ENCODE measurements around the gene MED17. TPM values are rescaled to one million over a fixed set of nuclear protein-coding genes. Genes with fewer than 3 reads are reported as not detected.

MED17 gene
- total RNA-seq, 3 donors from 2014 or later, result 22.3 to 33.8 (median 29.6) TPM

DNA sequence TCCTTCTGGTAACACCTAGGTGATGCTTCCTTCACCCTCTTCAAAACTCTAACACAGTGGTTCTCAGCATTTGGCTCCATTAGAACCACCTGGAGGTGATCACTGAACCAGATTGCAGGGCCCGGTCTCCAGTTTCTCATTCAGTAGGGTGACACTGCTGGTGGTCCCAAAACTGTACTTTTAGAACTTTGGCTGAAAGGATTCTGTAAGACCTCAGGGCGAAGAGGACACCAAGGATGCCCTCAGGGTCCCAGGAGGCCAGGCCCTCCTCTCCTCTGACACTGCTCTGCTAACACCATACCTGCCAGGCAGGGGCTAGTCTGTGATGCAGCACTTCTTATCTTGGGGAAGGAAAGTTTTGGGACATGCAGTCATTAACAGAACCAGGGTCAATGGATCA is 57.4 kb downstream of the MED17 start:
- no peaks in the 10 kb centered on the region for H3K36me3 ChIP-seq (ENCODE audit: low read depth)
- intact Hi-C loops (cut with DNase I, micrococcal nuclease), result no loop called here
- TF ChIP-seq, protein P1, sequence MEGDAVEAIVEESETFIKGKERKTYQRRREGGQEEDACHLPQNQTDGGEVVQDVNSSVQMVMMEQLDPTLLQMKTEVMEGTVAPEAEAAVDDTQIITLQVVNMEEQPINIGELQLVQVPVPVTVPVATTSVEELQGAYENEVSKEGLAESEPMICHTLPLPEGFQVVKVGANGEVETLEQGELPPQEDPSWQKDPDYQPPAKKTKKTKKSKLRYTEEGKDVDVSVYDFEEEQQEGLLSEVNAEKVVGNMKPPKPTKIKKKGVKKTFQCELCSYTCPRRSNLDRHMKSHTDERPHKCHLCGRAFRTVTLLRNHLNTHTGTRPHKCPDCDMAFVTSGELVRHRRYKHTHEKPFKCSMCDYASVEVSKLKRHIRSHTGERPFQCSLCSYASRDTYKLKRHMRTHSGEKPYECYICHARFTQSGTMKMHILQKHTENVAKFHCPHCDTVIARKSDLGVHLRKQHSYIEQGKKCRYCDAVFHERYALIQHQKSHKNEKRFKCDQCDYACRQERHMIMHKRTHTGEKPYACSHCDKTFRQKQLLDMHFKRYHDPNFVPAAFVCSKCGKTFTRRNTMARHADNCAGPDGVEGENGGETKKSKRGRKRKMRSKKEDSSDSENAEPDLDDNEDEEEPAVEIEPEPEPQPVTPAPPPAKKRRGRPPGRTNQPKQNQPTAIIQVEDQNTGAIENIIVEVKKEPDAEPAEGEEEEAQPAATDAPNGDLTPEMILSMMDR (IDR thresholded peaks at IDR 0.05), result no peak
- no peak for ATAC-seq
- DNase-seq, result no peak
- no peak overlapping the region for H3K4me3 ChIP-seq
- H3K4me1 ChIP-seq (ENCODE audit: low read depth), result no peaks in the 10 kb centered on the region
- no peaks in the 10 kb centered on the region for H3K9me3 ChIP-seq

DNA sequence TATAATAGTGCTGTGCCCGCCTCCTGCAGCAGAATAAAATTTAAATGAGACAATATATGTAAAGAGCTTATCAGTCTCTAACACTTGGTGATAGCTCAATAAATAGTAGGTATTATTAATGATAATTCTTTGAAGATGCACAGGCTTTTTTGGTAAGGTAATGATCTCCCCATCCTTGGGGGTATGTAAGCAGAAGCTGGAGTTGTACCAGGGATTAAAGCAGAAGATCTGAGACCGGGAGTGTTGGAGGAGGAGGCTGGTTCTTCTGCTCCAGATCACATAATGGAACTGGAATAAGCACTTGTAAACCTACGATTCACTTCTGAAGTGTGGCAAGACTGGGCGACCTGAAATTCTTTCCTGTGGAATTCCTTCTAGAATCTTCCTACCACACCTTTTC is 58.0 kb downstream of the MED17 start:
- Histone ChIP-seq H3K4me3 (no peak overlapping the region), H3K36me3 (ENCODE audit: low read depth) (no peaks in the 10 kb centered on the region), H3K9me3 (no peaks in the 10 kb centered on the region), H3K4me1 (ENCODE audit: low read depth) (no peaks in the 10 kb centered on the region)
- intact Hi-C loops (cut with DNase I, micrococcal nuclease), result no loop called here
- TF ChIP-seq, protein P1 (IDR thresholded peaks at IDR 0.05), result no peak
- DNase-seq (no peak), ATAC-seq (peak; percentile 2)

DNA sequence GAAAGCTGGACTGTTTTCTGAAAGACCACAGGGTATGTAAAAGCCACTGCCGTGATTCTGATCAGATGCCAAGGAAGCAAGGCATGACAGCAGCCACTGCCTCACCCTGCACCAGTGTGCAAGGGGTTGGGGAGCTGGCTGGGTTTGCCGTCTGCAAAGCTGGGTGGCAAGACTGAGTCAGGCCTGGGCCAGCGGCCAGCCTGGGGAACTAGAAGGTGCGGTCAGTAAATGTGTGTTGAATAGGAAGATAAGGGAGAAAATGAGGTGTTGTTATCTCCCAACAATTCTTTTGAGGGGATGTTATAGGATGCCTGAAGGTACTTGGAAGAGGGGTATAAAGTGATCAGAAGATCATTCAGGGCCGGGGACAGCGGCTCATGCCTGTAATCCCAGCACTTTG is 58.4 kb downstream of the MED17 start:
- H3K9me3 ChIP-seq, result no peaks in the 10 kb centered on the region
- peak; percentile 95 for ATAC-seq
- intact Hi-C loops (cut with DNase I, micrococcal nuclease), result no loop called here
- TF ChIP-seq, protein P1 (IDR thresholded peaks at IDR 0.05), result no peak
- H3K4me1 ChIP-seq (ENCODE audit: low read depth), result no peaks in the 10 kb centered on the region
- DNase-seq, result peak; percentile 79 to 86 (median 85)
- H3K36me3 ChIP-seq (ENCODE audit: low read depth), result no peaks in the 10 kb centered on the region
- no peak overlapping the region for H3K4me3 ChIP-seq

DNA sequence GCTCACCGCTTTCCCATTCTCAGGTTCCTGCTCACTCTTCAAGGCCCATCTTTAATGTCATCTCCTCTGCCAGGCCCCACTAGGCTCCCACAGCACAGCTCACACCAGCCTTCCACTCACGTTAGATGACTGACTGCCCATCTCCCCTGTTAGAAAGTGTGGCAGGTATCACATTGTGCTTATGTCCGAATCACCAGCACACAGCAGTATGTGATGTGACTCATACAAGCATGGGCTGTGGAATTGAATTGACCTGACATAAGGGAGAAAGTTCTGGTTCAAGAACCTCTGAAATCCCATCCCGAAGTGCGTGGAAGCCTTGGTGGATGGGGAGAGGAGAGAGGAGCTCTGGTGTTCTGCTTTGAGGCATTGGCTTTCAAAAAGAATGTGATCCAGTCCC is 59.8 kb downstream of the MED17 start:
- DNase-seq, result no peak
- H3K36me3 ChIP-seq (ENCODE audit: low read depth), result no peaks in the 10 kb centered on the region
- intact Hi-C loops (cut with DNase I, micrococcal nuclease), result no loop called here
- no peak for ATAC-seq
- H3K4me3 ChIP-seq, result no peak overlapping the region
- TF ChIP-seq, protein P1 (IDR thresholded peaks at IDR 0.05), result no peak
- no peaks in the 10 kb centered on the region for H3K9me3 ChIP-seq
- H3K4me1 ChIP-seq (ENCODE audit: low read depth), result no peaks in the 10 kb centered on the region

DNA sequence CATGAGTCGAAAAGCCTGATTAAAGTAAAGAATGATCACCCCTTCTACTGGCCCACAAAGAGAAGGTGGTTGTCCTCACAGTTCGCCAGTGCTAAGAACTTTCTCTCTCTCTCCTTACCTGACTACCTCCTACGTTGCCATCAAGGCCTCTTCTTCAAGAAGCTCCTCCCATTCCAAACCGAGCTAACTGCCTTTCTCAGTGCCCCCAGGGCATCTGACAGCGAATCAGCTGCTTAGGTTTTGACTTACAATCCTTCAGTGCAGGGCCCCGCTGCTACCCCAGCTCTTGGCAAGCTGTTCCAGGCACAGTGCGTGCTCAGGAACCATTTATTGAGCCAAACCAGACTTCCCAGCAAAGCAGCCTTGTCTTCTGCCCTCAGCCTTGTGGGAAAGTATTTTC is 60.5 kb downstream of the MED17 start:
- Histone ChIP-seq H3K4me1 (ENCODE audit: low read depth) (no peaks in the 10 kb centered on the region), H3K36me3 (ENCODE audit: low read depth) (no peaks in the 10 kb centered on the region), H3K9me3 (no peaks in the 10 kb centered on the region), H3K4me3 (no peak overlapping the region)
- ATAC-seq (no peak), DNase-seq (no peak)
- intact Hi-C loops (cut with DNase I, micrococcal nuclease), result no loop called here
- TF ChIP-seq, protein P1 (IDR thresholded peaks at IDR 0.05), result no peak
